SK-N-SH treated with all-trans-retinoic acid at 6 μM for 48 hours (cell line): ENCODE data around the gene RBM39.

Source experiments
- ATAC-seq: fragments of 200-7000 bp; cut with Tn5 transposase; 3 replicates; pipeline ENCODE4 v1.9.1; 2020; ENCODE audit warnings: mild to moderate bottlenecking, moderate library complexity
- ARNTL ChIP-seq: fragments of 450-650 bp; formaldehyde crosslinking; IDR thresholded peaks from 2 replicates; pipeline ENCODE4 v1.5.0; 2020; ENCODE audit warnings: low read depth, mild to moderate bottlenecking, moderate library complexity, borderline replicate concordance
- BACH2 ChIP-seq: fragments of 250-450 bp; sonication (Bioruptor Pico); IDR thresholded peaks from 2 replicates; pipeline ENCODE4 v1.9.0; 2021; ENCODE audit warnings: mild to moderate bottlenecking, borderline replicate concordance
- CSDC2 ChIP-seq: fragments of 250-450 bp; sonication (Bioruptor Pico); IDR thresholded peaks from 2 replicates; pipeline ENCODE4 v1.5.0; 2020; ENCODE audit warnings: mild to moderate bottlenecking, moderate library complexity
- CSRNP3 ChIP-seq: fragments of 250-450 bp; sonication (Bioruptor Pico); IDR thresholded peaks from 2 replicates; pipeline ENCODE4 v1.5.1; 2021; ENCODE audit warnings: mild to moderate bottlenecking, moderate library complexity
- ESRRG ChIP-seq: fragments of 250-450 bp; sonication (Bioruptor Pico); IDR thresholded peaks from 2 replicates; pipeline ENCODE4 v1.6.1; 2021; ENCODE audit warnings: mild to moderate bottlenecking
- GLIS3 ChIP-seq: fragments of 250-450 bp; sonication (Bioruptor Pico); IDR thresholded peaks from 2 replicates; pipeline ENCODE4 v1.5.0; 2020; ENCODE audit warnings: mild to moderate bottlenecking, moderate library complexity
- ISL1 ChIP-seq: fragments of 250-450 bp; sonication (Bioruptor Pico); IDR thresholded peaks from 2 replicates; pipeline ENCODE4 v2.1.2; 2022; ENCODE audit warnings: mild to moderate bottlenecking, moderate library complexity
- OSR1 ChIP-seq: fragments of 250-450 bp; sonication (Bioruptor Pico); IDR thresholded peaks from 2 replicates; pipeline ENCODE4 v1.8.0; 2022; ENCODE audit warnings: moderate library complexity, mild to moderate bottlenecking, inconsistent platforms
- PATZ1 ChIP-seq: fragments of 250-450 bp; sonication (Bioruptor Pico); IDR thresholded peaks from 2 replicates; pipeline ENCODE4 v1.8.0; 2020; ENCODE audit warnings: mild to moderate bottlenecking, moderate library complexity, borderline replicate concordance
- PPARA ChIP-seq: fragments of 250-450 bp; sonication (Bioruptor Pico); IDR thresholded peaks from 2 replicates; pipeline ENCODE4 v1.5.0; 2020; ENCODE audit warnings: mild to moderate bottlenecking, borderline replicate concordance
- SNAI2 ChIP-seq: fragments of 250-450 bp; sonication (Bioruptor Pico); IDR thresholded peaks from 2 replicates; pipeline ENCODE4 v1.5.0; 2020; ENCODE audit warnings: mild to moderate bottlenecking, moderate library complexity
- TCF4 ChIP-seq: fragments of 250-450 bp; sonication (Bioruptor Pico); IDR thresholded peaks from 2 replicates; pipeline ENCODE4 v1.8.0; 2021; ENCODE audit warnings: mild to moderate bottlenecking, moderate library complexity, borderline replicate concordance
- TOX ChIP-seq: fragments of 250-450 bp; sonication (Bioruptor Pico); IDR thresholded peaks from 2 replicates; pipeline ENCODE4 v1.8.0; 2021; ENCODE audit warnings: mild to moderate bottlenecking, moderate library complexity, borderline replicate concordance
- ZFP30 ChIP-seq: fragments of 450-650 bp; formaldehyde crosslinking; IDR thresholded peaks from 2 replicates; pipeline ENCODE4 v1.5.0; 2022; ENCODE audit warnings: mild to moderate bottlenecking, moderate library complexity
- ZNF565 ChIP-seq: fragments of 450-650 bp; formaldehyde crosslinking; conservative IDR thresholded peaks from 2 replicates; pipeline ENCODE4 v1.5.0; 2020; ENCODE audit warnings: low read depth, mild to moderate bottlenecking, moderate library complexity
- ZNF8 ChIP-seq: fragments of 450-650 bp; formaldehyde crosslinking; IDR thresholded peaks from 2 replicates; pipeline ENCODE4 v1.5.0; 2020; ENCODE audit warnings: mild to moderate bottlenecking, moderate library complexity
- TF ChIP-seq, protein P1 (sequence below): fragments of 250-450 bp; sonication (Bioruptor Pico); IDR thresholded peaks from 2 replicates; pipeline ENCODE4 v1.5.1; 2020; ENCODE audit warnings: low read depth, mild to moderate bottlenecking, moderate library complexity
- TF ChIP-seq, protein P2 (sequence below): fragments of 250-450 bp; sonication (Bioruptor Pico); IDR thresholded peaks from 2 replicates; pipeline ENCODE4 v1.5.0; 2020; ENCODE audit warnings: mild to moderate bottlenecking, moderate library complexity
- TF ChIP-seq, protein P3 (sequence below): fragments of 250-450 bp; sonication (Bioruptor Pico); IDR thresholded peaks from 2 replicates; pipeline ENCODE4 v1.8.0; 2021; ENCODE audit warnings: low read depth, mild to moderate bottlenecking, moderate library complexity, borderline replicate concordance

RBM39 gene

DNA sequence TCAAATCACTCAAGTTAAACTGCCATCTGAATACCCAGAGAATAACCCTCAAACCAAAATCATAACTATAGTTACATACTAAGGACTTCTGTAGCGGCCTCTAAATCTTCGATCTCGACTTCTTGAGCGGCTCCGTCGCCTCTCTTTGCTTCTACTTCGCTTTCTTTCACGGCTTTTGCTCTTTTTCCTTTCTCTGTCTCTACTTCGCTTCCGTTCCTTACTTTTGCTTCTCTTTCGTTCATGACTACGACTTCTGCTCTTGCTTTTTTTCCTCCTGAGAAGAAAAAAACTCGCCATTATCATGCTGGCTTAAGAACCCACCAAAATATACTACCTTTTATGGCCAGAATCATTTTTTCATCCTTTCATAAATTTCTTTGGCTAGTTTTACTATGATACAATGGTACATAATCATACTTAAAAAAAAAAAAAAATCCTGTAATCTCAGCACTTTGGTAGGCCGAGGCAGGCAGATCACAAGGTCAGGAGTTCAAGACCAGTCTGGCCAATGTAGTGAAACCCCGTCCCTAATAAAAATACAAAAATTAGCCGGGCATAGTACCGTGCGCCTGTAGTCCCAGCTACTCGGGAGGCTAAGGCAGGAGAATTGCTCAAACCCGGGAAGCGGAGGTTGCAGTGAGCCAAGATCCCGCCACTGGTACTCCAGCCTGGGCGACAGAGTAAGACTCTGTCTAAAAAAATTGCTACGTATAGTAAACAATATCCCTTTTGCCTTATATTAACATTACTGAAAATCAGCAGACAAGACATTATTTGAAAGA lies 10.0 kb downstream of the RBM39 start:
- TF ChIP-seq TCF4 (no peak), TOX (CRISPR knock-in tag) (no peak), OSR1 (CRISPR knock-in tag) (no peak), PPARA (CRISPR knock-in tag) (no peak), ZNF565 (no peak), CSDC2 (CRISPR knock-in tag) (no peak), ARNTL (CRISPR knock-in tag) (no peak)
- TF ChIP-seq, protein P1, sequence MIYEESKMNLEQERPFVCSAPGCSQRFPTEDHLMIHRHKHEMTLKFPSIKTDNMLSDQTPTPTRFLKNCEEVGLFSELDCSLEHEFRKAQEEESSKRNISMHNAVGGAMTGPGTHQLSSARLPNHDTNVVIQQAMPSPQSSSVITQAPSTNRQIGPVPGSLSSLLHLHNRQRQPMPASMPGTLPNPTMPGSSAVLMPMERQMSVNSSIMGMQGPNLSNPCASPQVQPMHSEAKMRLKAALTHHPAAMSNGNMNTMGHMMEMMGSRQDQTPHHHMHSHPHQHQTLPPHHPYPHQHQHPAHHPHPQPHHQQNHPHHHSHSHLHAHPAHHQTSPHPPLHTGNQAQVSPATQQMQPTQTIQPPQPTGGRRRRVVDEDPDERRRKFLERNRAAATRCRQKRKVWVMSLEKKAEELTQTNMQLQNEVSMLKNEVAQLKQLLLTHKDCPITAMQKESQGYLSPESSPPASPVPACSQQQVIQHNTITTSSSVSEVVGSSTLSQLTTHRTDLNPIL, result no peak
- ATAC-seq, result no peak

- ATAC-seq, result no peak
- TF ChIP-seq, protein P1, result no peak
- no peak for TF ChIP-seq ZNF565
- TF ChIP-seq TCF4, result no peak
- TF ChIP-seq, protein P2, sequence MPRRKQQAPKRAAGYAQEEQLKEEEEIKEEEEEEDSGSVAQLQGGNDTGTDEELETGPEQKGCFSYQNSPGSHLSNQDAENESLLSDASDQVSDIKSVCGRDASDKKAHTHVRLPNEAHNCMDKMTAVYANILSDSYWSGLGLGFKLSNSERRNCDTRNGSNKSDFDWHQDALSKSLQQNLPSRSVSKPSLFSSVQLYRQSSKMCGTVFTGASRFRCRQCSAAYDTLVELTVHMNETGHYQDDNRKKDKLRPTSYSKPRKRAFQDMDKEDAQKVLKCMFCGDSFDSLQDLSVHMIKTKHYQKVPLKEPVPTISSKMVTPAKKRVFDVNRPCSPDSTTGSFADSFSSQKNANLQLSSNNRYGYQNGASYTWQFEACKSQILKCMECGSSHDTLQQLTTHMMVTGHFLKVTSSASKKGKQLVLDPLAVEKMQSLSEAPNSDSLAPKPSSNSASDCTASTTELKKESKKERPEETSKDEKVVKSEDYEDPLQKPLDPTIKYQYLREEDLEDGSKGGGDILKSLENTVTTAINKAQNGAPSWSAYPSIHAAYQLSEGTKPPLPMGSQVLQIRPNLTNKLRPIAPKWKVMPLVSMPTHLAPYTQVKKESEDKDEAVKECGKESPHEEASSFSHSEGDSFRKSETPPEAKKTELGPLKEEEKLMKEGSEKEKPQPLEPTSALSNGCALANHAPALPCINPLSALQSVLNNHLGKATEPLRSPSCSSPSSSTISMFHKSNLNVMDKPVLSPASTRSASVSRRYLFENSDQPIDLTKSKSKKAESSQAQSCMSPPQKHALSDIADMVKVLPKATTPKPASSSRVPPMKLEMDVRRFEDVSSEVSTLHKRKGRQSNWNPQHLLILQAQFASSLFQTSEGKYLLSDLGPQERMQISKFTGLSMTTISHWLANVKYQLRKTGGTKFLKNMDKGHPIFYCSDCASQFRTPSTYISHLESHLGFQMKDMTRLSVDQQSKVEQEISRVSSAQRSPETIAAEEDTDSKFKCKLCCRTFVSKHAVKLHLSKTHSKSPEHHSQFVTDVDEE (CRISPR knock-in tag), result no peak
- TF ChIP-seq ESRRG (CRISPR knock-in tag), result no peak
- TF ChIP-seq, protein P3, sequence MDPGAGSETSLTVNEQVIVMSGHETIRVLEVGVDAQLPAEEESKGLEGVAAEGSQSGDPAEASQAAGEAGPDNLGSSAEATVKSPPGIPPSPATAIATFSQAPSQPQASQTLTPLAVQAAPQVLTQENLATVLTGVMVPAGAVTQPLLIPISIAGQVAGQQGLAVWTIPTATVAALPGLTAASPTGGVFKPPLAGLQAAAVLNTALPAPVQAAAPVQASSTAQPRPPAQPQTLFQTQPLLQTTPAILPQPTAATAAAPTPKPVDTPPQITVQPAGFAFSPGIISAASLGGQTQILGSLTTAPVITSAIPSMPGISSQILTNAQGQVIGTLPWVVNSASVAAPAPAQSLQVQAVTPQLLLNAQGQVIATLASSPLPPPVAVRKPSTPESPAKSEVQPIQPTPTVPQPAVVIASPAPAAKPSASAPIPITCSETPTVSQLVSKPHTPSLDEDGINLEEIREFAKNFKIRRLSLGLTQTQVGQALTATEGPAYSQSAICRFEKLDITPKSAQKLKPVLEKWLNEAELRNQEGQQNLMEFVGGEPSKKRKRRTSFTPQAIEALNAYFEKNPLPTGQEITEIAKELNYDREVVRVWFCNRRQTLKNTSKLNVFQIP (CRISPR knock-in tag), result no peak
- no peak for TF ChIP-seq BACH2
- no peak for TF ChIP-seq CSDC2 (CRISPR knock-in tag)
- TF ChIP-seq OSR1 (CRISPR knock-in tag), result no peak
- no peak for TF ChIP-seq TOX (CRISPR knock-in tag)
- no peak for TF ChIP-seq PATZ1 (CRISPR knock-in tag)
- TF ChIP-seq ZNF8, result no peak
- no peak for TF ChIP-seq CSRNP3 (CRISPR knock-in tag)
- TF ChIP-seq SNAI2 (CRISPR knock-in tag), result no peak
- no peak for TF ChIP-seq PPARA (CRISPR knock-in tag)
- TF ChIP-seq GLIS3, result no peak
- TF ChIP-seq ZFP30, result no peak
- TF ChIP-seq ISL1 (CRISPR knock-in tag), result no peak
These were observed 10.6 kb downstream of the RBM39 start for GRCh38 chr20:35731469-35731788.
